Heart right ventricle (tissue), 16 donors: Measurements from ENCODE around the gene GLS2. TPM values are rescaled to one million over a fixed set of nuclear protein-coding genes. Genes with fewer than 3 reads are reported as not detected.
A peak's percentile ranks its signal among the peaks of the same experiment; 100 is the strongest.

Experiments
- ATAC-seq, 8 donors: fragments of 200-7000 bp; cut with Tn5 transposase; one replicate each; pipeline ENCODE4 v1.9.1; 2020; ENCODE audit warnings: mild to moderate bottlenecking in 8 of 8, moderate library complexity in 8 of 8, moderate number of reproducible peaks in 1 of 8
- DNase-seq, 2 donors: peaks; one replicate each; pipeline ENCODE4 v3.0.0-alpha.2; 2020
- H3K27ac ChIP-seq, 10 donors: fragments of 200-600 bp; sonication (generic) in 2 of 10; one replicate each; pipeline versions ENCODE4 v1.5.0 to v1.8.0; 2020 to 2022; ENCODE audit warnings: mild to moderate bottlenecking in 3 of 10
- H3K27me3 ChIP-seq, 7 donors: fragments of 200-600 bp; one replicate each; pipeline ENCODE4 v1.8.0; 2021 to 2022; ENCODE audit warnings: mild to moderate bottlenecking in 2 of 7
- H3K36me3 ChIP-seq, 9 donors: fragments of 200-600 bp; sonication (generic) in 1 of 9; one replicate each; pipeline versions ENCODE4 v1.5.0 to v1.8.0; 2020 to 2022; ENCODE audit warnings: mild to moderate bottlenecking in 2 of 9
- H3K4me1 ChIP-seq, 9 donors: fragments of 200-600 bp; sonication (generic) in 1 of 9; one replicate each; pipeline versions ENCODE4 v1.5.0 to v1.8.0; 2020 to 2022; ENCODE audit warnings: mild to moderate bottlenecking in 4 of 9
- H3K4me3 ChIP-seq, 10 donors: fragments of 200-600 bp; sonication (generic) in 2 of 10; one replicate each; pipeline versions ENCODE4 v1.5.0 to v1.8.0; 2020 to 2022; ENCODE audit warnings: mild to moderate bottlenecking in 7 of 10, moderate library complexity in 2 of 10
- H3K9me3 ChIP-seq, 11 donors: fragments of 200-600 bp in 10 of 11; sonication (generic) in 2 of 11; one replicate each; pipeline versions ENCODE4 v1.5.0 to v1.8.0; 2013 to 2022; ENCODE audit warnings: mild to moderate bottlenecking in 2 of 11, control low read depth in 1 of 11, moderate library complexity in 1 of 11
- WGBS, 2 donors: extraction: QIAGEN DNeasy Blood & Tissue Kit; methylation state at CpG; one replicate each; pipeline ENCODE4 v1.1.7; 2013; ENCODE audit warnings: inconsistent platforms in 1 of 2; 5-methylcytosine and 5-hydroxymethylcytosine counted together
- intact Hi-C, 10 donors: fragments of 100-400 bp; cut with DNase I; formaldehyde crosslinking; loops; one replicate each; pipeline versions ENCODE4 v1.11.1 to v1.14.2; 2022
- polyA plus RNA-seq, 2 donors: library from polyadenylated mRNA; stranded (reverse); fragments of 200-250 nt; gene quantifications; one replicate each; pipeline ENCODE4 v1.2.3, GENCODE V29; 2013
- total RNA-seq, 10 donors: library from RNA; stranded (reverse); fragmentation: NEBNext Ultra II Directional in 3 of 10; extraction: Animal tissue kit (Norgen Biotek cat#: 25700) in 3 of 10; gene quantifications; one replicate each; pipeline versions ENCODE4 v1.2.1 to v1.2.4, GENCODE V29; 2021 to 2023
- TF ChIP-seq, protein P1 (sequence below), 9 donors: fragments of 200-600 bp; sonication (generic) in 2 of 9; IDR thresholded peaks; one replicate each; pipeline versions ENCODE4 v1.5.0 to v1.8.0; 2021 to 2022; ENCODE audit warnings: antibody characterized with exemption in 9 of 9, mild to moderate bottlenecking in 5 of 9, moderate library complexity in 1 of 9
- donor health status: Arrhythmogenic right ventricular cardiomyopathy.
- donor health status: ischemic (EF 13 %, LVEDD 7.1; RV severe dilation, severe dysfunction).
- donor health status: healthy with polysubstance abuse.
- donor health status: DM: no; HTN: yes; CAD: no.
- donor health status: DM: no; HTN: no; CAD: no.
- donor health status: ischemic (EF 25% LVEDD 6.9; RV normal size, moderate dysfunction).
- donor health status: ischemic (EF 25% LVEDD 5.7; RV mildly dilated, moderate dysfunction).
- donor health status: healthy.
- donor health status: DM: yes; HTN: yes; CAD: no.
- donor health status: Ischemic cardiomyopathy.
- donor health status: ischemic (EF 35%, LVEDD 5.7; RV mildly dilated, moderate dysfunction).
- donor health status: nonischemic (EF 11% LVEDD 7.7; RV severe dilation, severe dysfunction).
- donor health status: DM: yes; HTN: yes; CAD: no.
- donor health status: PGD.
- donor health status: ischemic (EF 29% LVEDD 5.4; RV normal size, mild dysfunction).
- donor health status: nonischemic (EF 23%, LVEDD 6.1; RV moderate dilation, normal function).

GLS2 gene
- total and polyA plus RNA-seq, 12 donors = 0.19 to 1.4 (median 0.52) TPM

DNA sequence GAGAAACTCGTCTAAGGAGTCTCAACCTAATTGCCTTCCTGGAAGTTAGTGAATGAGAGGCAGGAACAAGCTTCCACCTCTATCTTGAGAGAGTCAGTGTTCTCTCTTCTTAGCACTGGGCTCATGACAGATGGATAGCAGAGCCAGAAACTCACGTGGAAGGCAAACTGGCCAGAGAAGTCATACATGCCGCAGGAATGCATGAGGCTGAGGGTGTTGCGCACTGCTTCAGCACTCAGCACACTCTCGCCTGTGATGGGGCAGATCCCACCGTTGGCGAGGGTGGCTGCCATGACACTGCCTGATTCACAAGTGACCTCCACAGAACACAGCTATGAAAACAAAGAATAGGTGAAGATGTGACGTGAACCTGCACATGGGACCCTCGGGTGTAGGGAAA lies 13.6 kb downstream of the GLS2 start:
- peak; percentile 48 to 85 (median 74) for ATAC-seq

GRCh38 chr12:56469007-56469930 lies 18.7 kb downstream of the GLS2 start:
- TF ChIP-seq, protein P1, sequence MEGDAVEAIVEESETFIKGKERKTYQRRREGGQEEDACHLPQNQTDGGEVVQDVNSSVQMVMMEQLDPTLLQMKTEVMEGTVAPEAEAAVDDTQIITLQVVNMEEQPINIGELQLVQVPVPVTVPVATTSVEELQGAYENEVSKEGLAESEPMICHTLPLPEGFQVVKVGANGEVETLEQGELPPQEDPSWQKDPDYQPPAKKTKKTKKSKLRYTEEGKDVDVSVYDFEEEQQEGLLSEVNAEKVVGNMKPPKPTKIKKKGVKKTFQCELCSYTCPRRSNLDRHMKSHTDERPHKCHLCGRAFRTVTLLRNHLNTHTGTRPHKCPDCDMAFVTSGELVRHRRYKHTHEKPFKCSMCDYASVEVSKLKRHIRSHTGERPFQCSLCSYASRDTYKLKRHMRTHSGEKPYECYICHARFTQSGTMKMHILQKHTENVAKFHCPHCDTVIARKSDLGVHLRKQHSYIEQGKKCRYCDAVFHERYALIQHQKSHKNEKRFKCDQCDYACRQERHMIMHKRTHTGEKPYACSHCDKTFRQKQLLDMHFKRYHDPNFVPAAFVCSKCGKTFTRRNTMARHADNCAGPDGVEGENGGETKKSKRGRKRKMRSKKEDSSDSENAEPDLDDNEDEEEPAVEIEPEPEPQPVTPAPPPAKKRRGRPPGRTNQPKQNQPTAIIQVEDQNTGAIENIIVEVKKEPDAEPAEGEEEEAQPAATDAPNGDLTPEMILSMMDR (IDR thresholded peaks at IDR 0.05) = no peak
- peak overlapping the region; percentile 53 to 95 (median 79) for H3K4me3 ChIP-seq
- intact Hi-C loops = loop anchor here (5.0 to 10.0 kb wide), 14 partner anchors 104 to 844 kb away; partner anchors contain the start of genes APOF (in 4 of the 10), CNPY2 (in 4 of the 10), IL23A (in 4 of the 10) and PAN2 (in 4 of the 10)
- peak; percentile 3 to 62 (median 30) for ATAC-seq
- H3K27me3 ChIP-seq = no peaks in the 10 kb centered on the region
- H3K27ac ChIP-seq = peak overlapping the region; percentile 16 to 94 (median 88)
- 47 to 49% methylated on average over 19 of the region's 19 CpGs for WGBS, 2 donors
- H3K9me3 ChIP-seq = no peaks in the 10 kb centered on the region
- peaks cover 2 to 33% (median 20%) of the 10 kb centered on the region in 9 donors for H3K4me1 ChIP-seq
- peaks cover 0 to 32% (median 0%) of the 10 kb centered on the region in 9 donors for H3K36me3 ChIP-seq
- DNase-seq = peak in 1 of 2 donors; percentile 26

More for the DNA sequence above, 13.6 kb downstream of the GLS2 start:
- Histone ChIP-seq H3K9me3 (no peaks in the 10 kb centered on the region), H3K4me3 (no peak overlapping the region), H3K36me3 (peaks cover 0 to 32% (median 0%) of the 10 kb centered on the region in 9 donors), H3K4me1 (peaks cover 0 to 25% (median 7%) of the 10 kb centered on the region in 9 donors), H3K27ac (peak overlapping the region in 7 of 10 donors; percentile 15 to 62 (median 48)), H3K27me3 (no peaks in the 10 kb centered on the region)
- TF ChIP-seq, protein P1 (IDR thresholded peaks at IDR 0.05) = no peak
- intact Hi-C loops = no loop called here
- DNase-seq = peak in 1 of 2 donors; percentile 38
- 52 to 72% methylated on average over 9 of the region's 9 CpGs for WGBS, 2 donors

GRCh38 chr12:56468216-56469006 lies 19.6 kb downstream of the GLS2 start, which contains the start of gene SPRYD4:
SPRYD4 (plus strand) TSS chr12:56468578; CDS start chr12:56468592, 14 bp downstream.
- 0% methylated on average over 43 of the region's 43 CpGs for WGBS, 2 donors
- Histone ChIP-seq H3K4me1 (peaks cover 3 to 35% (median 20%) of the 10 kb centered on the region in 9 donors), H3K9me3 (no peaks in the 10 kb centered on the region), H3K27me3 (no peaks in the 10 kb centered on the region), H3K27ac (peak within 1 kb of the TSS; percentile 49 to 94 (median 88)), H3K4me3 (peak within 1 kb of the TSS; percentile 53 to 95 (median 79)), H3K36me3 (peaks cover 0 to 28% (median 0%) of the 10 kb centered on the region in 9 donors)
- TF ChIP-seq, protein P1 (IDR thresholded peaks at IDR 0.05) = peak in 8 of 9 donors; percentile 13 to 67 (median 44)
- intact Hi-C loops = loop anchor here (1.0 to 10.0 kb wide), 15 partner anchors 104 to 844 kb away; partner anchors contain the start of genes ZC3H10 (in 5 of the 10), APOF (in 4 of the 10), CNPY2 (in 4 of the 10) and IL23A (in 4 of the 10)
- ATAC-seq (peak; percentile 96 to 99 (median 98)), DNase-seq (peak; percentile 92 to 93)
